AG09319 (cell line): Measurements from ENCODE around the gene EML4.

Source experiments
- DNase-seq: peaks from one replicate; pipeline ENCODE4 v3.0.0-alpha.2; 2010; ENCODE audit warnings: low read depth; ENCODE audit errors: extremely low read depth
- TF ChIP-seq, protein P1 (sequence below): IDR thresholded peaks from 2 replicates; pipeline ENCODE4 v1.5.1; 2011; ENCODE audit warnings: low read depth, mild to moderate bottlenecking, inconsistent platforms, low read length, moderate library complexity

The EML4 gene

DNA sequence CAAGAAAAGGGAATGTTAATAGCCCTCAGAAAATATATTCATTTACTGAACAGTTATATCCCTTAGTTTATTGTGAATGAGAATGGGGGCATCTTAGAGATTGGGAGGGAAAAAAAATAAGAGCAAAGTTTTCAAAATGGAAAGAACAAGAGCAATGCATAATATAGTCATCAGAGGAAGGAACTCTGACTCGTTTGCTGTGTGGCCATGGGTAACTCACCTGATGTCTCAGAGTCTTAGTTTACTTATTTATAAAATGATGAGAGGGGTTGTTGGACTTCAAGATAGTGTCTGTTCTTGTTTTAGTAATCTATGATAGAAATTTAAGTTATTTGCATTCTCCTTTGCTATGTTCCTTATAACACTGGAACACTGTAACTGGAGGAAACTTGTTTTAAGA lies 70.7 kb downstream of the EML4 start:
- TF ChIP-seq, protein P1, sequence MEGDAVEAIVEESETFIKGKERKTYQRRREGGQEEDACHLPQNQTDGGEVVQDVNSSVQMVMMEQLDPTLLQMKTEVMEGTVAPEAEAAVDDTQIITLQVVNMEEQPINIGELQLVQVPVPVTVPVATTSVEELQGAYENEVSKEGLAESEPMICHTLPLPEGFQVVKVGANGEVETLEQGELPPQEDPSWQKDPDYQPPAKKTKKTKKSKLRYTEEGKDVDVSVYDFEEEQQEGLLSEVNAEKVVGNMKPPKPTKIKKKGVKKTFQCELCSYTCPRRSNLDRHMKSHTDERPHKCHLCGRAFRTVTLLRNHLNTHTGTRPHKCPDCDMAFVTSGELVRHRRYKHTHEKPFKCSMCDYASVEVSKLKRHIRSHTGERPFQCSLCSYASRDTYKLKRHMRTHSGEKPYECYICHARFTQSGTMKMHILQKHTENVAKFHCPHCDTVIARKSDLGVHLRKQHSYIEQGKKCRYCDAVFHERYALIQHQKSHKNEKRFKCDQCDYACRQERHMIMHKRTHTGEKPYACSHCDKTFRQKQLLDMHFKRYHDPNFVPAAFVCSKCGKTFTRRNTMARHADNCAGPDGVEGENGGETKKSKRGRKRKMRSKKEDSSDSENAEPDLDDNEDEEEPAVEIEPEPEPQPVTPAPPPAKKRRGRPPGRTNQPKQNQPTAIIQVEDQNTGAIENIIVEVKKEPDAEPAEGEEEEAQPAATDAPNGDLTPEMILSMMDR, result no peak
- no peak for DNase-seq

- TF ChIP-seq, protein P1, result no peak
- DNase-seq, result no peak
Measured at GRCh38 chr2:42241517-42241916, 72.4 kb downstream of the EML4 start.

DNA sequence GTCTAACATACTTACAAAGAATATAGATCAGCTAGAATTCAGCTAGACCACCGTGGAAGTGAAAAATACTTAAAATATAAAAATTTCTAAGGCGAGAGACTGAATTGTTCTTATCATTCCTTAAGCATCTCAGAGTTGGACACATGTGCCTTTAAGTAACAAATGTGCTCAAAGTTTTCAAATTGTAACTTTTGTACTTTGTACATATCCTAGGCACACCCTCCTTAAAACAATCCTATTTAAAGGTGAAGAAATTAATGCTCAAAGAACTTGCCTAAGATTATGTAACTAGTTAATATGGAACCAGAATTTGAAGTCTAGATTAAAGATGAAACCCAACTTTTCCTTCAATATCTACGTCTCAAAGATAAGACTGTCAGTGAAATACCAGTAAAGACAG lies 74.1 kb downstream of the EML4 start:
- no peak for DNase-seq
- TF ChIP-seq, protein P1, result no peak

DNA sequence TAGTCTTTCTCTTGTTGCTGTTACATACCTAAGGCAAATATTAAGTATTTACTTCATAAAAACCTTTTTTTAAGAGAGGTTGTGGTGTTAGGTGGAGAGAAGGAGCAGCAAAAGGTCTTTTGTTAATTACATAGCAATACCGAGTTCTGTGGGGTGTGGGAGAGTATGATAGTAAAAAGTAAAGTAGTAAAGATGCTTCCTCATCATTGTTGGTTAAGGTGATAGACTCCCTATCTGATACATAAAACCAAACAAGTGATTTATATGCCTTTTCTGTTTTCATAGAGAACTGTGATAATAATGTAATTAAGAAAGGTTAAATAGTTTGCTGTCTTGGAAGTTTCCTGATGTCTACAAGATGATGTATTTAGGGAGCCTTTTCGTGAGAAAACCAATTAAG lies 75.4 kb downstream of the EML4 start:
- TF ChIP-seq, protein P1, result no peak
- no peak for DNase-seq

GRCh38 chr2:42245396-42245795 lies 76.2 kb downstream of the EML4 start:
- TF ChIP-seq, protein P1, result no peak
- no peak for DNase-seq

DNA sequence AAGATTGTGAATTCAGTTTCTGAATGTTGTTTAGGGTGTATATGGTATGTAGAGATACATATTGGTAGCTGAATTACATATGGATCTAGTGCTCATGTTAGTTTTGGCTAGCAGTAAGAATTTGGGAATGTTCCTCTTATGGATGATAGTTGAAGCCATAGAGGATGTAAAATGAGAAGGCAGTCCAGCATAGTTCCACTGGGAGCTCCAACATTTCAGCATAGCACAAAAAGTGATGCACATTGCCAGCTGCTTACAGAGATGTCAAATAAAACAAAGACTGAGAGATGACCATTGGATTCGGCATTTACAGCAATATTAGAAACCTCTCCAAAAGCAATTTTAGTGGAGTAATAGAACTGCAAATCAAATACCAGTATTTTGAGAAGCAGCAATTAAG lies 77.4 kb downstream of the EML4 start:
- no peak for DNase-seq
- TF ChIP-seq, protein P1, result no peak

GRCh38 chr2:42248846-42249245 lies 79.7 kb downstream of the EML4 start:
- DNase-seq, result no peak
- TF ChIP-seq, protein P1, result no peak
